Activated naive CD8-positive, alpha-beta T cell treated with anti-CD3 and anti-CD28 coated beads, Interleukin-2, amount 10 ng/mL, durations not matched to agents 7 days and 5 days (primary cell): ENCODE data around the gene MPPED1. TPM values are rescaled to one million over a fixed set of nuclear protein-coding genes. Genes with fewer than 3 reads are reported as not detected.

Experiments
- ATAC-seq: fragments of 150-1000 bp; cut with Tn5 transposase; one replicate; pipeline ENCODE4 v1.10.0; 2021; ENCODE audit warnings: low read depth, moderate library complexity
- POLR2A ChIA-PET: fragments of 350-600 bp; sonication (Branson Sonifier 250); formaldehyde crosslinking; loops from one replicate; lab custom pipeline; 2021; ENCODE audit warnings: antibody characterized with exemption; lab: Charles Lee
- DNase-seq: peaks from one replicate; pipeline ENCODE4 v3.0.0; 2021
- H3K27ac Mint-ChIP-seq: one replicate; pipeline ENCODE4 v1.8.0; 2022; ENCODE audit warnings: mild to moderate bottlenecking, mixed read lengths
- H3K27me3 Mint-ChIP-seq: one replicate; pipeline ENCODE4 v1.8.0; 2022; ENCODE audit warnings: mild to moderate bottlenecking, moderate library complexity, mixed read lengths
- H3K36me3 Mint-ChIP-seq: one replicate; pipeline ENCODE4 v1.8.0; 2021; ENCODE audit warnings: mild to moderate bottlenecking, mixed read lengths
- H3K4me1 Mint-ChIP-seq: one replicate; pipeline ENCODE4 v1.8.0; 2021; ENCODE audit warnings: mixed read lengths
- H3K4me3 Mint-ChIP-seq: one replicate; pipeline ENCODE4 v1.8.0; 2022; ENCODE audit warnings: mild to moderate bottlenecking, moderate library complexity, mixed read lengths
- H3K9me3 Mint-ChIP-seq: one replicate; pipeline ENCODE4 v1.8.0; 2021; ENCODE audit warnings: mixed read lengths
- total RNA-seq, 2 experiments: library from RNA; stranded (reverse); gene quantifications; one replicate each; pipeline ENCODE4 v1.2.3, GENCODE V29; 2021

Gene MPPED1
- total RNA-seq, 2 experiments from 2014 or later: not detected

- no peak for ATAC-seq
- H3K4me3 Mint-ChIP-seq: no peak overlapping the region
- DNase-seq: no peak
- peaks cover 36% of the 10 kb centered on the region for H3K27me3 Mint-ChIP-seq
- no peaks in the 10 kb centered on the region for H3K9me3 Mint-ChIP-seq
- H3K27ac Mint-ChIP-seq: no peak overlapping the region
- no peaks in the 10 kb centered on the region for H3K36me3 Mint-ChIP-seq
- H3K4me1 Mint-ChIP-seq: no peaks in the 10 kb centered on the region
- POLR2A ChIA-PET: no interaction called here
These were observed 2.8 kb upstream of the MPPED1 start for GRCh38 chr22:43409046-43409445.

- DNase-seq: no peak
- Mint-ChIP-seq H3K36me3 (no peaks in the 10 kb centered on the region), H3K27ac (no peak overlapping the region), H3K27me3 (peaks cover 43% of the 10 kb centered on the region), H3K4me3 (no peak overlapping the region), H3K9me3 (no peaks in the 10 kb centered on the region), H3K4me1 (no peaks in the 10 kb centered on the region)
- POLR2A ChIA-PET: no interaction called here
- ATAC-seq: no peak
These were observed 2.0 kb upstream of the MPPED1 start for GRCh38 chr22:43409800-43410199.

GRCh38 chr22:43411040-43411868 is 560 bp upstream of the MPPED1 start:
- H3K27ac Mint-ChIP-seq: no peak overlapping the region
- no peaks in the 10 kb centered on the region for H3K36me3 Mint-ChIP-seq
- DNase-seq (no peak), ATAC-seq (no peak)
- H3K4me1 Mint-ChIP-seq: no peaks in the 10 kb centered on the region
- H3K27me3 Mint-ChIP-seq: peaks cover 45% of the 10 kb centered on the region
- no peak overlapping the region for H3K4me3 Mint-ChIP-seq
- POLR2A ChIA-PET: no interaction called here
- H3K9me3 Mint-ChIP-seq: no peaks in the 10 kb centered on the region

GRCh38 chr22:43412808-43413795 is 1.3 kb downstream of the MPPED1 start:
- ATAC-seq (no peak), DNase-seq (no peak)
- Mint-ChIP-seq H3K27me3 (peaks cover 48% of the 10 kb centered on the region), H3K27ac (no peak overlapping the region), H3K36me3 (no peaks in the 10 kb centered on the region), H3K9me3 (no peaks in the 10 kb centered on the region), H3K4me3 (no peak overlapping the region), H3K4me1 (no peaks in the 10 kb centered on the region)
- POLR2A ChIA-PET: no interaction called here

GRCh38 chr22:43413826-43414225 is 2.0 kb downstream of the MPPED1 start:
- H3K27ac Mint-ChIP-seq: no peak overlapping the region
- H3K4me1 Mint-ChIP-seq: no peaks in the 10 kb centered on the region
- H3K9me3 Mint-ChIP-seq: no peaks in the 10 kb centered on the region
- POLR2A ChIA-PET: no interaction called here
- H3K4me3 Mint-ChIP-seq: no peak overlapping the region
- DNase-seq (no peak), ATAC-seq (no peak)
- H3K27me3 Mint-ChIP-seq: peaks cover 48% of the 10 kb centered on the region
- H3K36me3 Mint-ChIP-seq: no peaks in the 10 kb centered on the region

- Mint-ChIP-seq H3K27me3 (peaks cover 37% of the 10 kb centered on the region), H3K4me3 (no peak overlapping the region), H3K36me3 (no peaks in the 10 kb centered on the region), H3K27ac (no peak overlapping the region), H3K9me3 (no peaks in the 10 kb centered on the region), H3K4me1 (no peaks in the 10 kb centered on the region)
- POLR2A ChIA-PET: no interaction called here
- ATAC-seq: no peak
- no peak for DNase-seq
These were observed 3.9 kb downstream of the MPPED1 start for GRCh38 chr22:43415681-43416080.

GRCh38 chr22:43417555-43417954 is 5.7 kb downstream of the MPPED1 start:
- Mint-ChIP-seq H3K9me3 (no peaks in the 10 kb centered on the region), H3K4me3 (no peak overlapping the region), H3K36me3 (no peaks in the 10 kb centered on the region), H3K27ac (no peak overlapping the region), H3K4me1 (no peaks in the 10 kb centered on the region), H3K27me3 (peaks cover 29% of the 10 kb centered on the region)
- no peak for DNase-seq
- ATAC-seq: no peak
- POLR2A ChIA-PET: no interaction called here

- no peak overlapping the region for H3K4me3 Mint-ChIP-seq
These were observed 6.4 kb downstream of the MPPED1 start for GRCh38 chr22:43418079-43418825.

GRCh38 chr22:43419371-43420080 is 7.7 kb downstream of the MPPED1 start:
- Mint-ChIP-seq H3K4me1 (no peaks in the 10 kb centered on the region), H3K27ac (no peak overlapping the region), H3K9me3 (no peaks in the 10 kb centered on the region), H3K27me3 (peaks cover 10% of the 10 kb centered on the region), H3K4me3 (no peak overlapping the region), H3K36me3 (no peaks in the 10 kb centered on the region)
- no peak for DNase-seq
- ATAC-seq: no peak
- POLR2A ChIA-PET: no interaction called here

More at GRCh38 chr22:43418079-43418825, 6.4 kb downstream of the MPPED1 start:
- no peak for DNase-seq
- Mint-ChIP-seq H3K27ac (no peak overlapping the region), H3K9me3 (no peaks in the 10 kb centered on the region), H3K36me3 (no peaks in the 10 kb centered on the region), H3K27me3 (peaks cover 22% of the 10 kb centered on the region), H3K4me1 (no peaks in the 10 kb centered on the region)
- ATAC-seq: no peak
- POLR2A ChIA-PET: no interaction called here

GRCh38 chr22:43421046-43421665 is 9.3 kb downstream of the MPPED1 start:
- H3K27ac Mint-ChIP-seq: no peak overlapping the region
- no peaks in the 10 kb centered on the region for H3K36me3 Mint-ChIP-seq

GRCh38 chr22:43421914-43422615 is 10.3 kb downstream of the MPPED1 start:
- Mint-ChIP-seq H3K9me3 (no peaks in the 10 kb centered on the region), H3K36me3 (no peaks in the 10 kb centered on the region), H3K27me3 (peaks cover 2% of the 10 kb centered on the region), H3K27ac (no peak overlapping the region), H3K4me3 (no peak overlapping the region), H3K4me1 (no peaks in the 10 kb centered on the region)
- ATAC-seq (no peak), DNase-seq (no peak)
- POLR2A ChIA-PET: no interaction called here

More at GRCh38 chr22:43421046-43421665, 9.3 kb downstream of the MPPED1 start:
- Mint-ChIP-seq H3K4me3 (no peak overlapping the region), H3K9me3 (no peaks in the 10 kb centered on the region), H3K27me3 (peaks cover 5% of the 10 kb centered on the region), H3K4me1 (no peaks in the 10 kb centered on the region)
- ATAC-seq (no peak), DNase-seq (no peak)
- POLR2A ChIA-PET: no interaction called here

GRCh38 chr22:43423046-43423445 is 11.2 kb downstream of the MPPED1 start:
- Mint-ChIP-seq H3K4me3 (no peak overlapping the region), H3K4me1 (no peaks in the 10 kb centered on the region), H3K27ac (no peak overlapping the region), H3K27me3 (peaks cover 2% of the 10 kb centered on the region), H3K36me3 (no peaks in the 10 kb centered on the region), H3K9me3 (no peaks in the 10 kb centered on the region)
- ATAC-seq: no peak
- POLR2A ChIA-PET: no interaction called here
- DNase-seq: no peak
